Measurements from ENCODE around the gene PCED1A. TPM values are rescaled to one million over a fixed set of nuclear protein-coding genes. Genes with fewer than 3 reads are reported as not detected.

Gene PCED1A
- total and polyA plus RNA-seq, 2 of the 13 experiments (the other 11 are each of a cell fraction or from before 2014, with no cell fraction given): 40.1 to 84.2 TPM

DNA sequence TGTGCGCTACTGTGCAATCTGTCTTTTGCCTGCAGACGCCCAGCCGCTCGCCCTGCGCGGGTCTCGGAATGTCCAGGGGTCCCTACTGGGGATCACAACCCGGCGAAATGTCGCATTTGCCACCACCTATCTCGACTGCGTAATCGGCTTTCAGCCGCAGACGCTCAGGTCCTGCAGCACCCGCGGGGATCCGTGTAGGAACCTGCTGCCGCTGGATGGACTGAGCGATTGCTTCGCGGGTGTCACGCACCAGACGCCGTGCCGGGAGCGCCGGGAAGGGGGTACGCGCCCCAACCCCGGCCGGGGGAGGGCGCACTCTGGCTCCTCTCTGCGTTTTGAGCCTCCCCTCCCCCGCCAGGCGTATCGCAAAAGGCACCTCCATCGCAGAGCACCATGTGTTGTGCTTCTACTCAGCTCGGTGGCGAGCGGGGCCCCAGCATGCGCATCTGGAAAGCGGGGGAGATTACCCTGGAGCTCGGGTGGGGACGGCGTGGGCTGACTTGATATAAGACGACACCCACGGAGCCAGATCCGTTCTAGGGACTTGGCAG is 32.1 kb upstream of the PCED1A start (continued):
- TF ChIP-seq, protein P1, sequence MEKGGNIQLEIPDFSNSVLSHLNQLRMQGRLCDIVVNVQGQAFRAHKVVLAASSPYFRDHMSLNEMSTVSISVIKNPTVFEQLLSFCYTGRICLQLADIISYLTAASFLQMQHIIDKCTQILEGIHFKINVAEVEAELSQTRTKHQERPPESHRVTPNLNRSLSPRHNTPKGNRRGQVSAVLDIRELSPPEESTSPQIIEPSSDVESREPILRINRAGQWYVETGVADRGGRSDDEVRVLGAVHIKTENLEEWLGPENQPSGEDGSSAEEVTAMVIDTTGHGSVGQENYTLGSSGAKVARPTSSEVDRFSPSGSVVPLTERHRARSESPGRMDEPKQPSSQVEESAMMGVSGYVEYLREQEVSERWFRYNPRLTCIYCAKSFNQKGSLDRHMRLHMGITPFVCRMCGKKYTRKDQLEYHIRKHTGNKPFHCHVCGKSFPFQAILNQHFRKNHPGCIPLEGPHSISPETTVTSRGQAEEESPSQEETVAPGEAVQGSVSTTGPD (CRISPR knock-in tag; IDR thresholded peaks at IDR 0.05): peak; percentile 94
- TF ChIP-seq, protein P2, sequence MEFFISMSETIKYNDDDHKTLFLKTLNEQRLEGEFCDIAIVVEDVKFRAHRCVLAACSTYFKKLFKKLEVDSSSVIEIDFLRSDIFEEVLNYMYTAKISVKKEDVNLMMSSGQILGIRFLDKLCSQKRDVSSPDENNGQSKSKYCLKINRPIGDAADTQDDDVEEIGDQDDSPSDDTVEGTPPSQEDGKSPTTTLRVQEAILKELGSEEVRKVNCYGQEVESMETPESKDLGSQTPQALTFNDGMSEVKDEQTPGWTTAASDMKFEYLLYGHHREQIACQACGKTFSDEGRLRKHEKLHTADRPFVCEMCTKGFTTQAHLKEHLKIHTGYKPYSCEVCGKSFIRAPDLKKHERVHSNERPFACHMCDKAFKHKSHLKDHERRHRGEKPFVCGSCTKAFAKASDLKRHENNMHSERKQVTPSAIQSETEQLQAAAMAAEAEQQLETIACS (CRISPR knock-in tag; IDR thresholded peaks at IDR 0.05): peak; percentile 68
- TF ChIP-seq XRCC5 (optimal IDR thresholded peaks at IDR 0.05; ENCODE audit: low read length): peak; percentile 38
- TF ChIP-seq, protein P3, sequence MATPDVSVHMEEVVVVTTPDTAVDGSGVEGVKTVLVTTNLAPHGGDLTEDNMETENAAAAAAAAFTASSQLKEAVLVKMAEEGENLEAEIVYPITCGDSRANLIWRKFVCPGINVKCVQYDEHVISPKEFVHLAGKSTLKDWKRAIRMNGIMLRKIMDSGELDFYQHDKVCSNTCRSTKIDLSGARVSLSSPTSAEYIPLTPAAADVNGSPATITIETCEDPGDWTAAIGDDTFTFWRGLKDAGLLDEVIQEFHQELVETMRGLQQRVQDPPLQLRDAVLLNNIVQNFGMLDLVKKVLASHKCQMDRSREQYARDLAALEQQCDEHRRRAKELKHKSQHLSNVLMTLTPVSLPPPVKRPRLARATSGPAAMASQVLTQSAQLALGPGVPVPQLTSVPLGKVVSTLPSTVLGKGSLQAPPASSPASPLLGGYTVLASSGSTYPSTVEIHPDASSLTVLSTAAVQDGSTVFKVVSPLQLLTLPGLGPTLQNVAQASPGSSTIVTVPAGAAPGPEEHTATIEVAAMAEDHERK (CRISPR knock-in tag; IDR thresholded peaks at IDR 0.05; ENCODE audit: low read depth): no peak; the same call in 1 of the 2 replicates
- TF ChIP-seq, protein P4, sequence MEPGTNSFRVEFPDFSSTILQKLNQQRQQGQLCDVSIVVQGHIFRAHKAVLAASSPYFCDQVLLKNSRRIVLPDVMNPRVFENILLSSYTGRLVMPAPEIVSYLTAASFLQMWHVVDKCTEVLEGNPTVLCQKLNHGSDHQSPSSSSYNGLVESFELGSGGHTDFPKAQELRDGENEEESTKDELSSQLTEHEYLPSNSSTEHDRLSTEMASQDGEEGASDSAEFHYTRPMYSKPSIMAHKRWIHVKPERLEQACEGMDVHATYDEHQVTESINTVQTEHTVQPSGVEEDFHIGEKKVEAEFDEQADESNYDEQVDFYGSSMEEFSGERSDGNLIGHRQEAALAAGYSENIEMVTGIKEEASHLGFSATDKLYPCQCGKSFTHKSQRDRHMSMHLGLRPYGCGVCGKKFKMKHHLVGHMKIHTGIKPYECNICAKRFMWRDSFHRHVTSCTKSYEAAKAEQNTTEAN (CRISPR knock-in tag; conservative IDR thresholded peaks at IDR 0.05): no peak
- no peak for TF ChIP-seq ZNF432 (CRISPR knock-in tag; IDR thresholded peaks at IDR 0.05; ENCODE audit: borderline replicate concordance)
- TF ChIP-seq KAT7 (CRISPR knock-in tag; IDR thresholded peaks at IDR 0.05; ENCODE audit: borderline replicate concordance): no peak
- TF ChIP-seq, protein P5, sequence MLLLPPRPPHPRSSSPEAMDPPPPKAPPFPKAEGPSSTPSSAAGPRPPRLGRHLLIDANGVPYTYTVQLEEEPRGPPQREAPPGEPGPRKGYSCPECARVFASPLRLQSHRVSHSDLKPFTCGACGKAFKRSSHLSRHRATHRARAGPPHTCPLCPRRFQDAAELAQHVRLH (CRISPR knock-in tag; IDR thresholded peaks at IDR 0.05; ENCODE audit: borderline replicate concordance, low read depth): peak; percentile 70
- no peak; the same call in 1 of the 2 replicates for TF ChIP-seq SIX4 (CRISPR knock-in tag; IDR thresholded peaks at IDR 0.05)
- TF ChIP-seq ZNF382 (CRISPR knock-in tag; IDR thresholded peaks at IDR 0.05; ENCODE audit: borderline replicate concordance): no peak
- TF ChIP-seq, protein P6, sequence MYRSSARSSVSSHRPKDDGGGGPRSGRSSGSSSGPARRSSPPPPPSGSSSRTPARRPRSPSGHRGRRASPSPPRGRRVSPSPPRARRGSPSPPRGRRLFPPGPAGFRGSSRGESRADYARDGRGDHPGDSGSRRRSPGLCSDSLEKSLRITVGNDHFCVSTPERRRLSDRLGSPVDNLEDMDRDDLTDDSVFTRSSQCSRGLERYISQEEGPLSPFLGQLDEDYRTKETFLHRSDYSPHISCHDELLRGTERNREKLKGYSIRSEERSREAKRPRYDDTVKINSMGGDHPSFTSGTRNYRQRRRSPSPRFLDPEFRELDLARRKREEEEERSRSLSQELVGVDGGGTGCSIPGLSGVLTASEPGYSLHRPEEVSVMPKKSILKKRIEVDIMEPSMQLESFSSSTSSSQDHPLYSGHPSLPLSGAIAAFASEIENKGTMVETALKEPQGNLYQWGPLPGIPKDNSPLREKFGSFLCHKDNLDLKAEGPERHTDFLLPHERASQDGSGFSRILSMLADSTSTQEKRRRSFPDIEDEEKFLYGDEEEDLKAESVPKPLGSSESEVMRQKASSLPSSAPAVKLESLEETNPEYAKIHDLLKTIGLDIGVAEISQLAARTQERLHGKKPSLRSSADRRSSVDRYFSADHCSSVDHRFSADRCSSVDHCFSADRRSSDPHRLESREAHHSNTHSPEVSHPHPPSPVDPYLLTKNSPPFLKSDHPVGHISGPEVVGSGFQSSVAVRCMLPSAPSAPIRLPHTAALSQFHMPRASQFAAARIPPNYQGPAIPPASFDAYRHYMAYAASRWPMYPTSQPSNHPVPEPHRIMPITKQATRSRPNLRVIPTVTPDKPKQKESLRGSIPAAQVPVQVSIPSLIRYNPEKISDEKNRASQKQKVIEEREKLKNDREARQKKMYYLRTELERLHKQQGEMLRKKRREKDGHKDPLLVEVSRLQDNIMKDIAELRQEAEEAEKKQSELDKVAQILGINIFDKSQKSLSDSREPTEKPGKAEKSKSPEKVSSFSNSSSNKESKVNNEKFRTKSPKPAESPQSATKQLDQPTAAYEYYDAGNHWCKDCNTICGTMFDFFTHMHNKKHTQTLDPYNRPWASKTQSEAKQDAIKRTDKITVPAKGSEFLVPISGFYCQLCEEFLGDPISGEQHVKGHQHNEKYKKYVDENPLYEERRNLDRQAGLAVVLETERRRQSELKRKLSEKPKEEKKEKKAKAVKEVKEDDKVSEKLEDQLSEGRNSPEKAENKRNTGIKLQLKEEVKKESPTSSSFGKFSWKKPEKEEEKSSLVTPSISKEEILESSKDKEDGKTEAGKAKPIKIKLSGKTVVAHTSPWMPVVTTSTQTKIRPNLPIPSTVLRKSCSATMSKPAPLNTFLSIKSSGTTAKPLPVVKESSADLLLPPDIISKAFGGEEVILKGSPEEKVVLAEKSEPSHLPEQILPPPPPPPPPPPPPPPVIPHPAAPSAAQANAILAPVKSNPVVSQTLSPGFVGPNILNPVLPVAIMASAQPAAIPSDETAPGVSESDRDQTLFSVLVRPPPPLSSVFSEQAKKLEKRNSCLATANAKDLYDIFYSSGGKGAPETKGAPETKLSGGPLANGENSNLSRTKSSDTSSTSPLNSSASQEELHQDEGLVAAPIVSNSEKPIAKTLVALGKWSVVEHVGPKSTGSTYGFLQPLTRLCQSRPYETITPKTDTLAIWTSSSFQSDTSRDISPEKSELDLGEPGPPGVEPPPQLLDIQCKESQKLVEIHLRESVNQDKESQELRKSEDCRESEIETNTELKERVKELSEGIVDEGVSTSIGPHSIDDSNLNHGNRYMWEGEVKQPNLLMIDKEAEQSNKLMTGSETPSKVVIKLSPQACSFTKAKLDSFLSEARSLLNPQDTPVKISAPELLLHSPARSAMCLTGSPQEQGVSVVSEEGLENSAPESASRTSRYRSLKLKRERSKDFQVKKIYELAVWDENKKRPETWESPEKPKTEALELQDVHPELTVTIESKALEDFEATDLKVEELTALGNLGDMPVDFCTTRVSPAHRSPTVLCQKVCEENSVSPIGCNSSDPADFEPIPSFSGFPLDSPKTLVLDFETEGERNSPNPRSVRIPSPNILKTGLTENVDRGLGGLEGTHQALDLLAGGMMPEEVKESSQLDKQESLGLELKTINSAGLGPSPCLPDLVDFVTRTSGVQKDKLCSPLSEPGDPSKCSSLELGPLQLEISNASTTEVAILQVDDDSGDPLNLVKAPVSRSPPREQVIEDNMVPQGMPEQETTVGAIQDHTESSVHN (CRISPR knock-in tag; IDR thresholded peaks at IDR 0.05): no peak
- peak; percentile 57 for TF ChIP-seq SALL1 (CRISPR knock-in tag; IDR thresholded peaks at IDR 0.05)
- no peak; the same call in 1 of the 2 replicates for TF ChIP-seq SP140L (CRISPR knock-in tag; IDR thresholded peaks at IDR 0.05; ENCODE audit: borderline replicate concordance)
- peak; percentile 45 for TF ChIP-seq STAG1 (CRISPR knock-in tag; IDR thresholded peaks at IDR 0.05)
- 0 out of 2 replicates have a peak, but pooled peaks have one; percentile 77 for TF ChIP-seq ZNF20 (CRISPR knock-in tag; IDR thresholded peaks at IDR 0.05)

Measured in HepG2 (cell line).